Gastroesophageal sphincter (tissue), 3 donors: ENCODE data around the gene VDR.

Experiments used
- CTCF ChIP-seq, 4 experiments: fragments of 200-600 bp in 2 of 4; fragments of 450-650 bp in 2 of 4; sonication (generic) in 1 of 4; IDR thresholded peaks; one replicate each; pipeline ENCODE4 v1.5.1; 2017 to 2019; ENCODE audit warnings: antibody characterized with exemption in 4 of 4, mild to moderate bottlenecking in 2 of 4, moderate library complexity in 2 of 4
- POLR2AphosphoS5 ChIP-seq: sonication (generic); formaldehyde crosslinking; IDR thresholded peaks from one replicate; pipeline ENCODE4 v1.6.1; 2017; ENCODE audit warnings: antibody characterized with exemption

- TF ChIP-seq CTCF (IDR thresholded peaks at IDR 0.05) (no peak), POLR2AphosphoS5 (no peak)
Measured at GRCh38 chr12:47943623-47944340, 39.0 kb upstream of the VDR start.
